ENCODE results near the gene DMAC2. TPM values are rescaled to one million over a fixed set of nuclear protein-coding genes. Genes with fewer than 3 reads are reported as not detected.
"Not testable (repeated sequence)": the region's sequence is repeated elsewhere in the genome, so short reads cannot be mapped to it uniquely, and the experiment has no call there.

Gene DMAC2
- total RNA-seq, 1 donor from 2014 or later: 33.3 TPM

DNA sequence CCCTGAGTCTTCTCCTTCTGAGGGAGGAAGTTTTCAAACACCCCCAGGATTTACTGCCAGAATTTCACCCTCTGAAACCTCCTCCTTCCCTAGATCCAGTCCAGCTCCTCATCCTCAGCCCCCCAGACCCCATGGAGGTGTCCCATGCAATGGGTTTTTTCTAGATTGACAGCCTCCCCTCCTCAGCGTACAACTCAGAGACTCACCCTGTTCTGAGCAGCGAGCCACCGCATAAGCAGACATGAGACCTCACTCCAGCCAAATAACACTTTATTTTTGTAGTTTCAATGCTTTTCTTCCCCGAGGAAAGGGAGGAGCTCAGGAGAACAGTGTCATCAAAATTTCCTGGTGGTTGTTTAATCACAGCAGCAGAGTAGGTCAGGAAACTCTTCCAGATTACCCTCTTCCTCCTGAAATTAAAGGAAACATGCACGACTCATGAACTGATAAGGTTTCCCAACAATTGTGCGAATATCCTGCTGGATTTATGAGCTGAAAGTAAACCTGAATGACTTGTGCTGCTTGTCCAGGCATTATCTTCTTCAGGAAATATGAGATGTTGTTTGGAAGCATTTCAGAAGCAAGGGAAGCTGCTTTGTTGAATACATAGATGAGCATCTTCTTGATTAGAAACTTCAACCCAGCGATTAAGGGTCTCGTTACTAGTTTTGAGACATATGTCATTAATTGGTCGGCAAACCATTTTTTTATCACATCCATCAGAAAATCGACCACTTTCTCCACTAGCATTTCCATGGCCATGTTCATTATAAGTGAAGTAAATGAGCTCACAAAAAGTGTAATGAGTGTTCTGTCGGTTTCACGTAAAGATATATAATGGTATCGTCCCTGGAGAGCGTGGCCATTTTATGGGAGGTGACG lies 39.4 kb upstream of the DMAC2 start:
- Mint-ChIP-seq H3K36me3 (ENCODE audit: unreplicated experiment) (no peaks in the 10 kb centered on the region), H3K27ac (ENCODE audit: unreplicated experiment) (no peak overlapping the region), H3K27me3 (ENCODE audit: unreplicated experiment) (peaks cover 8% of the 10 kb centered on the region), H3K4me1 (ENCODE audit: unreplicated experiment) (no peaks in the 10 kb centered on the region), H3K4me3 (ENCODE audit: unreplicated experiment) (no peak overlapping the region), H3K9me3 (ENCODE audit: unreplicated experiment) (no peaks in the 10 kb centered on the region)
- TF ChIP-seq, protein P1, sequence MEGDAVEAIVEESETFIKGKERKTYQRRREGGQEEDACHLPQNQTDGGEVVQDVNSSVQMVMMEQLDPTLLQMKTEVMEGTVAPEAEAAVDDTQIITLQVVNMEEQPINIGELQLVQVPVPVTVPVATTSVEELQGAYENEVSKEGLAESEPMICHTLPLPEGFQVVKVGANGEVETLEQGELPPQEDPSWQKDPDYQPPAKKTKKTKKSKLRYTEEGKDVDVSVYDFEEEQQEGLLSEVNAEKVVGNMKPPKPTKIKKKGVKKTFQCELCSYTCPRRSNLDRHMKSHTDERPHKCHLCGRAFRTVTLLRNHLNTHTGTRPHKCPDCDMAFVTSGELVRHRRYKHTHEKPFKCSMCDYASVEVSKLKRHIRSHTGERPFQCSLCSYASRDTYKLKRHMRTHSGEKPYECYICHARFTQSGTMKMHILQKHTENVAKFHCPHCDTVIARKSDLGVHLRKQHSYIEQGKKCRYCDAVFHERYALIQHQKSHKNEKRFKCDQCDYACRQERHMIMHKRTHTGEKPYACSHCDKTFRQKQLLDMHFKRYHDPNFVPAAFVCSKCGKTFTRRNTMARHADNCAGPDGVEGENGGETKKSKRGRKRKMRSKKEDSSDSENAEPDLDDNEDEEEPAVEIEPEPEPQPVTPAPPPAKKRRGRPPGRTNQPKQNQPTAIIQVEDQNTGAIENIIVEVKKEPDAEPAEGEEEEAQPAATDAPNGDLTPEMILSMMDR (IDR thresholded peaks at IDR 0.05): no peak
- DNase-seq (ENCODE audit: extremely low spot score, unreplicated experiment): no peak

DNA sequence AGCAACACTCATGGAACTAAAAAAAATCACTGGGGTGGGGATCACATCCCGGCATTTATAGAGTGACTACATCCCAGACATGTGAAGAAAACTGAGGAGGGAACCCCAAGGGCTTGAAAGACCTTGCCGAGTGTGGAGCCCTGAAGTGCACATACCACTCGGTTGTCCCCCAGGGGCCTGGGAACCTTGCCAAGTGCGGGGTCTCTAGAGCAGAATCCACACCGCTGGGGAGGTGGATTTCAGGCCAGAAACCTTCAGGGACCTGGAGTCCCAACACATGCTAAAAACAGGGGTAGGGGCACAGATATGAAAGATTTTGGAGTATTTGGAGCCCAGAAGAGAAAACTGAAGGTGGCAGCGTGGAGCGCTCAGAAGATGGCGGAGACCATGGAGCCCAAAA lies 38.5 kb upstream of the DMAC2 start:
- H3K9me3 Mint-ChIP-seq (ENCODE audit: unreplicated experiment): no peaks in the 10 kb centered on the region
- DNase-seq (ENCODE audit: extremely low spot score, unreplicated experiment): no peak

DNA sequence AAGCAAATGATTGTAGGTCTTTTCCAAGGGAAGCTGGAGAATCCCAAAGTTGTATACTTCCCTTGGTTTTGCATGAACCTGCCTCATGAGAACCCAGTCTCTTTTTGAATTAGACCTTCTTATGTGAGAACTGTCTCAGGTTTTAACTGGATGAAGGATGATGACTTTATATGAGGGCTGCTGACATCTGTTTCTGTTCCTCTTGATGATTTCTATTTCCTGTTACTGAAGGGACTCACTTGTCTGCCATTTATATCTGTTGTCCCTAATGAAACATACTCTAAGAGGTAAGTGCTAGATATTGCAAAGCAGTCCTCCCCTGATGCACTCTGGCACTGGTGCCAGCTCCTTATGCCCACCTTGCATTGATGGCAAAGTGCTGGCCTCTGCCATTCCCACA lies 36.9 kb upstream of the DMAC2 start:
- Mint-ChIP-seq H3K27ac (ENCODE audit: unreplicated experiment) (no peak overlapping the region), H3K4me1 (ENCODE audit: unreplicated experiment) (no peaks in the 10 kb centered on the region), H3K27me3 (ENCODE audit: unreplicated experiment) (peaks cover 15% of the 10 kb centered on the region), H3K4me3 (ENCODE audit: unreplicated experiment) (no peak overlapping the region), H3K36me3 (ENCODE audit: unreplicated experiment) (no peaks in the 10 kb centered on the region), H3K9me3 (ENCODE audit: unreplicated experiment) (no peaks in the 10 kb centered on the region)
- TF ChIP-seq, protein P1 (IDR thresholded peaks at IDR 0.05): no peak
- no peak for DNase-seq (ENCODE audit: extremely low spot score, unreplicated experiment)

More for the DNA sequence above, 38.5 kb upstream of the DMAC2 start:
- H3K27me3 Mint-ChIP-seq (ENCODE audit: unreplicated experiment): peaks cover 7% of the 10 kb centered on the region
- H3K4me3 Mint-ChIP-seq (ENCODE audit: unreplicated experiment): no peak overlapping the region
- no peaks in the 10 kb centered on the region for H3K4me1 Mint-ChIP-seq (ENCODE audit: unreplicated experiment)
- H3K36me3 Mint-ChIP-seq (ENCODE audit: unreplicated experiment): no peaks in the 10 kb centered on the region
- H3K27ac Mint-ChIP-seq (ENCODE audit: unreplicated experiment): no peak overlapping the region
- TF ChIP-seq, protein P1 (IDR thresholded peaks at IDR 0.05): no peak

DNA sequence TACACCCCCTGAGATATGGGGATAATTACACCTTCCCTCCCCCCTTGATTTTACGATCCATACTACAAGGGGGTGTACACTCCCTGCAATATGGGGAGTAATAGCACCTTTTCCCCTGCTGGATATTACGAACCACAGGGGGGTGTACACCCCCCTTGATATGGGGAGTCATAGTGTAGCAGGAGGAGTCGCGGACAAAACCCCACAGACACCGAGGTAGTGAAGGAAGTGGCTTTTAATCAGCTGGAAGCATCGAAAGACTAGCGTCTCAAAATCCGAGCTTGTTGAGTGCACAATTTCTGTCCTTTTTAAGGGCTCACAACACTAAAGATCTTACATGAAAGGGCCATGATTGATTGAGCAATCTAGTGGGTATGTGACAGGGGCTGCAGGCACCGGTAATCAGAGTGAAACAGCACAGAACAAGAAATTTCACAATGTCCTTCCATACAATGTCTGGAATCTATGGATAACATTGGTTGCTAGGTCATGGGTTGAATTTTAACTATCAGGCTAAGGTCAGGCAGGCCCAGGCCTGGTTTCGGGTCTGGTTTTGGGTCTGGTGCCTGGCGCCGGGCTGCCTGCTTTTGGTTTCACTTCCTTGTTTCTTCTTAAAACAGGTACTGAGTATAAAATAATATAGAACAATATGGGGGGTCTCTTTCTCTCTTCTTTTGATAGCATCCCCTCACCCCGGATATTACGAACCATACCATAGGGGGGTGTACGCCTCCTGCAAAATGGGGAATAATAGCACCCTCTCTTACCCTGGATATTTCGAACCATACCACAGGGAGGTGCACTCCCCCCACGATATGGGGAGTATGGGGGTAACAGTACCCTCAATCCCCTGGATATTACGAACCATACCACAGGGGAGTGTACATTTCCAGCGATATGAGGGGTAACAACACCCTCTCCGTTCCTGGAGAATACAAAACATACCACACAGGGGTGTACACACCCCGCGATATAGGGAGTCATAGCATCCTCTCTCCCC lies 23.8 kb upstream of the DMAC2 start:
- H3K4me3 Mint-ChIP-seq (ENCODE audit: unreplicated experiment); H3K27ac Mint-ChIP-seq (ENCODE audit: unreplicated experiment); DNase-seq (ENCODE audit: extremely low spot score, unreplicated experiment); H3K9me3 Mint-ChIP-seq (ENCODE audit: unreplicated experiment); H3K4me1 Mint-ChIP-seq (ENCODE audit: unreplicated experiment); H3K36me3 Mint-ChIP-seq (ENCODE audit: unreplicated experiment): not testable (repeated sequence)
- H3K27me3 Mint-ChIP-seq (ENCODE audit: unreplicated experiment): peaks cover 60% of the 10 kb centered on the region

DNA sequence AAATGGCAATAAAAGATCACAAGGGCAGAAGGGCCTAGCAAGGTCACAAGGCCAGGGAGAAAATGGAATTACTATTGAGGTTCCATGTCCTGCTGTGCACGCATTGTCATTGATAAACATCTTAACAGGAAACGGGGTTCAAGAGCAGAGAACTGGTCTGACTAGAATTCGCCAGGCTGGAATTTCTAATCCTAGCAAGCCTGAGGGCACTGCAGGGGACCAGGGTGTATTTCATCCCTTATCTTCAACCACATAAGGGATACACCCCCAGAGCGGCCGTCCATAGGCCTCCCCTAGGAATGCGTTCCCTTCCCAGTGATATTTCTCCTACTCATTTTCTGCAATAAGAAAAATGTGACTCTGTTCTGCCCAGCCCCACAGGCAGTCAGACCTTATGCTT lies 22.8 kb upstream of the DMAC2 start:
- peaks cover 66% of the 10 kb centered on the region for H3K27me3 Mint-ChIP-seq (ENCODE audit: unreplicated experiment)
- no peak overlapping the region for H3K4me3 Mint-ChIP-seq (ENCODE audit: unreplicated experiment)

More for the DNA sequence above, 22.8 kb upstream of the DMAC2 start:
- Mint-ChIP-seq H3K27ac (ENCODE audit: unreplicated experiment) (no peak overlapping the region), H3K4me1 (ENCODE audit: unreplicated experiment) (no peaks in the 10 kb centered on the region), H3K9me3 (ENCODE audit: unreplicated experiment) (no peaks in the 10 kb centered on the region), H3K36me3 (ENCODE audit: unreplicated experiment) (no peaks in the 10 kb centered on the region)
- peak; percentile 62 for DNase-seq (ENCODE audit: extremely low spot score, unreplicated experiment)
- TF ChIP-seq, protein P1 (IDR thresholded peaks at IDR 0.05): no peak

Data from osteocyte (in vitro differentiated cells).